IPS DF 6.9 (cell line): ENCODE measurements around the gene COG5.

Experiments used
- DNase-seq: peaks from one replicate; pipeline ENCODE4 v3.0.0-alpha.2; 2013; ENCODE audit warnings: low read depth, low spot score
- H3K27ac ChIP-seq: one replicate; pipeline ENCODE4 v1.5.1; 2013; ENCODE audit warnings: low read length, control low read depth
- H3K27me3 ChIP-seq: 2 replicates; pipeline ENCODE4 v1.6.1; 2013; ENCODE audit warnings: mild to moderate bottlenecking, low read length; ENCODE audit not compliant: control insufficient read depth, insufficient read depth
- H3K36me3 ChIP-seq: 2 replicates; pipeline ENCODE4 v1.6.1; 2013; ENCODE audit warnings: low read length; ENCODE audit not compliant: control insufficient read depth, insufficient read depth
- H3K4me1 ChIP-seq: 2 replicates; pipeline ENCODE4 v1.6.1; 2013; ENCODE audit warnings: low read length; ENCODE audit not compliant: control insufficient read depth, insufficient read depth
- H3K4me3 ChIP-seq: 2 replicates; pipeline ENCODE4 v1.5.1; 2013; ENCODE audit warnings: mild to moderate bottlenecking, low read length
- H3K9me3 ChIP-seq: 2 replicates; pipeline ENCODE4 v1.6.1; 2013; ENCODE audit warnings: low read length, inconsistent platforms; ENCODE audit not compliant: control insufficient read depth, insufficient read depth
- WGBS: extraction: QIAGEN DNeasy Blood & Tissue Kit; methylation state at CpG from one replicate; pipeline ENCODE4 v1.1.7; 2013; ENCODE audit warnings: mixed read lengths, missing lambda C conversion rate; ENCODE audit not compliant: insufficient read length, insufficient coverage; 5-methylcytosine and 5-hydroxymethylcytosine counted together

The COG5 gene

GRCh38 chr7:107432261-107432660 is 131.5 kb downstream of the COG5 start:
- H3K4me3 ChIP-seq: no peak overlapping the region
- no peak for DNase-seq
- no CpG with 5 or more reads among the region's 1 CpG for WGBS
- no peak overlapping the region for H3K27ac ChIP-seq
- no peaks in the 10 kb centered on the region for H3K36me3 ChIP-seq
- no peaks in the 10 kb centered on the region for H3K4me1 ChIP-seq
- no peaks in the 10 kb centered on the region for H3K9me3 ChIP-seq
- no peaks in the 10 kb centered on the region for H3K27me3 ChIP-seq

DNA sequence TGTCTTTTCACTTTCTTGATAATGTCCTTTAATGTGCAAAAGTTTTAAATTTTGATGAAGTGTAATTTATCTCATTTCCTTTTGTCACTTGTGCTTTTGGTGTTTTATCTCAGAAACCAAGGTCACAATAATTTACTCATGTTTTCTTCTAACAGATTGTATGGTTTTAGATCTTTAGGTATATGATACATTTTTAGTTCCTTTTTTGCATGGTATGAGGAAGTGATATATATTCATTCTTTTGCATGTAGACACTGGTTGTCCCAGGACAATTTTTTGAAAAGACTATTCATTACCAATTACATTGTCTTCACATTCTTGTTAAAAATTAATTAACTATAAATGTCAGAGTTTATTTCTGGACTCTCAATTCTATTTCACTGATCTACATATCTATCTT is 133.7 kb downstream of the COG5 start:
- no peak for DNase-seq
- Histone ChIP-seq H3K36me3 (no peaks in the 10 kb centered on the region), H3K4me1 (no peaks in the 10 kb centered on the region)

DNA sequence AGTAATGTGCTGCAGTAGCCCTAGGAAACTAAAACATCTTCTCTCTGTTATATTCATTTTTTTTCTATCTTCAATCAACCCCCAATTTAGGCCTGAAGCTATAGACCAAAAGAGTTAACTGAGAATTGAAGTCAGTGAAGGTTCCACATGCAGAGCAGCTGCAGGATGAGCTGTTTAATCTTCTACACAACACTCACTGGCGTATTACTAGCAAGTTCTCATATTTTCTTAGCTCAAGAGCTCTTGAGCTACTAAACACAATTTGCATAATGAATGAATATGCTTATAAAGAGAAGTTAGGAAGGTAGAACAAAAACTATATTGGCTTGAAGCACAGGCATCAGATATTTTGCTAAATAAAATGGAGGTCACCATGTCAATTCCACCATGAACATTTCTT is 135.1 kb downstream of the COG5 start:
- H3K27me3 ChIP-seq: no peaks in the 10 kb centered on the region
- no CpG with 5 or more reads among the region's 1 CpG for WGBS

More for the DNA sequence above, 133.7 kb downstream of the COG5 start:
- H3K4me3 ChIP-seq: no peak overlapping the region
- H3K9me3 ChIP-seq: no peaks in the 10 kb centered on the region
- no peak overlapping the region for H3K27ac ChIP-seq
- no peaks in the 10 kb centered on the region for H3K27me3 ChIP-seq

GRCh38 chr7:107427462-107427861 is 136.3 kb downstream of the COG5 start:
- no peaks in the 10 kb centered on the region for H3K4me1 ChIP-seq
- WGBS: no CpG with 5 or more reads among the region's 5 CpGs
- no peak overlapping the region for H3K27ac ChIP-seq
- no peaks in the 10 kb centered on the region for H3K27me3 ChIP-seq
- no peaks in the 10 kb centered on the region for H3K36me3 ChIP-seq
- H3K9me3 ChIP-seq: no peaks in the 10 kb centered on the region
- no peak overlapping the region for H3K4me3 ChIP-seq
- no peak for DNase-seq

More for the DNA sequence above, 135.1 kb downstream of the COG5 start:
- Histone ChIP-seq H3K36me3 (no peaks in the 10 kb centered on the region), H3K4me3 (no peak overlapping the region), H3K4me1 (no peaks in the 10 kb centered on the region), H3K9me3 (no peaks in the 10 kb centered on the region), H3K27ac (no peak overlapping the region)
- DNase-seq: no peak

DNA sequence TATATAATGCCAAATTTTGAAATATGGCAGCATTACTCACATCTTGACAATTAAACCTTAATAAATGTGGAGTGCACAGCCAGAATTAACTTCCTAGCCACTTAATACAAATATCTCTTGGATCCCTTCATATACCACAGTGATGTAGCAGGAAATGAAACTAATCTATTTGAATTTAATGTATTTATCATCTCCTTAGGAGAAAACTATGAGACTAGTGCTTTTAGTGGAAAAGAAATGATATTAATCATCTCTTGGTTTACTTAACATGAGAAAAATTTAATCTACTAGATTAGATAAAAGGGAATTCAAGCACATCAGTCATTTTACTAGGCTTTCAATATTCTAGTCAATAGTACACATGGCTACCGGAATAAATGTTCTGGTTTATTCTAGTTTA is 149.5 kb downstream of the COG5 start:
- WGBS: no CpG with 5 or more reads among the region's 1 CpG
- Histone ChIP-seq H3K4me3 (no peak overlapping the region), H3K27me3 (no peaks in the 10 kb centered on the region), H3K9me3 (no peaks in the 10 kb centered on the region), H3K4me1 (no peaks in the 10 kb centered on the region), H3K27ac (no peak overlapping the region), H3K36me3 (no peaks in the 10 kb centered on the region)
- no peak for DNase-seq

DNA sequence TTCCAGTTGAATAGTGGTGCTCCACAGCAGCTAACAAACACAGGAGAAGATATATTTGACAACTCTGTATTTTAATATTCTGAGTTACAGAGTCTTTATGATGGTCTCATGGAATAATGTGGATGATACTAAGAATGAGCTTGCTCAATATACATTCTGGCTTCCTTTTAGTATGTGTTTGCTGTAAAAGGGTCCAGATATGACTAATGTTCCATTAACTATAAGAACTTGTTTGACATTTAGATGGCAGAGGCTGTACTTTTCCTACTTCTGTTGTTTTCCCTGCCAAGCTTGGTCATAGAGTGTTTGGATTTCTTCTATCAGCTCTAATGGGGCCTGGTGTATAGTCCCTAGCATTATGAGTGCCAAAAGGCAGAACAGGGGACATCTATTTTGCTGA is 155.4 kb downstream of the COG5 start:
- H3K27ac ChIP-seq: no peak overlapping the region
- no peaks in the 10 kb centered on the region for H3K9me3 ChIP-seq
- H3K4me1 ChIP-seq: no peaks in the 10 kb centered on the region
- no peaks in the 10 kb centered on the region for H3K36me3 ChIP-seq
- DNase-seq: no peak
- no peaks in the 10 kb centered on the region for H3K27me3 ChIP-seq
- H3K4me3 ChIP-seq: no peak overlapping the region

DNA sequence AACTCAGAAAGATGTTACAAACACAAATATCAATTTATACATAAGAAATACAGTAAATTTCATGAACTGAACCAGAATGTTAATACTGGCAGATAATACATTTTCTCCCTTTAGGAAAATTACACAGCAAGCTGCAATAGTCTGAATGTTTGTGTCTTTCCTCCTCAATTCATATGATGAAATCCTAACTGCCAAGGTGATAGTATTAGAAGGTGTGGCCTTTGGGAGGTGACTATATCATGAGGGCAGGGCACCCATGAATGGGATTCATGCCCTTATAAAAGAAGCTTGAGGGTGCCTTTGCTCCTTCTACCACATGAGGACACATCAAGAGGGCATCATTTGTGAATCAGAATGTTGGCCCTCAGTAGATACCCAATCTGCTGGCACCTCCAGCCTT is 158.2 kb downstream of the COG5 start:
- no peaks in the 10 kb centered on the region for H3K4me1 ChIP-seq
- no peak overlapping the region for H3K4me3 ChIP-seq
- H3K27ac ChIP-seq: no peak overlapping the region
- DNase-seq: no peak
- H3K36me3 ChIP-seq: no peaks in the 10 kb centered on the region
- H3K9me3 ChIP-seq: no peaks in the 10 kb centered on the region
- H3K27me3 ChIP-seq: no peaks in the 10 kb centered on the region

GRCh38 chr7:107404740-107405537 is 158.8 kb downstream of the COG5 start:
- Histone ChIP-seq H3K4me3 (no peak overlapping the region), H3K4me1 (no peaks in the 10 kb centered on the region), H3K36me3 (no peaks in the 10 kb centered on the region), H3K9me3 (no peaks in the 10 kb centered on the region), H3K27me3 (no peaks in the 10 kb centered on the region), H3K27ac (no peak overlapping the region)
- 100% methylated on average over 1 of the region's 4 CpGs for WGBS
- no peak for DNase-seq

- no peak for DNase-seq
Observed at GRCh38 chr7:107398161-107398560, 165.6 kb downstream of the COG5 start.

DNA sequence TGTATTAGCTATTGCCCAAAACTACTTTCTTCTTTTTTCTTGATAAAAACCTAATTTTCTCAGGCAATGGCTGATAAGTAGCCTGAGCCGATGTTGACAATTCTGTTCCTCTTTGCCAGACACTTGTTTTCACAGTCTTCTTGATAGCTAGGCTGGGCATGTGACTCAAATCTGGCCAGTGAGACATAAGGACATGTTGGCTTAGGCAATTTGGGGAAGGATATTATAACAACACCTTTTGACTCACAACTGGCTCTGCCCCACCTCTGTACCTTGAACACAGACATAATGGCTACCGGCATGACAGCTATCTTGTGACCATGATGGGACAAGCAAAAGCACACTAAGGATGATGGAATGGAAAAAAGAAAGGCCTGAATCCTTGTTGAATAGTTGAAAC is 166.7 kb downstream of the COG5 start:
- no peak for DNase-seq
- no CpG with 5 or more reads among the region's 2 CpGs for WGBS

More at GRCh38 chr7:107398161-107398560, 165.6 kb downstream of the COG5 start:
- no CpG with 5 or more reads among the region's 9 CpGs for WGBS
- H3K9me3 ChIP-seq: no peaks in the 10 kb centered on the region
- no peaks in the 10 kb centered on the region for H3K4me1 ChIP-seq
- no peaks in the 10 kb centered on the region for H3K27me3 ChIP-seq
- H3K36me3 ChIP-seq: no peaks in the 10 kb centered on the region
- no peak overlapping the region for H3K27ac ChIP-seq
- H3K4me3 ChIP-seq: no peak overlapping the region

GRCh38 chr7:107396081-107396480 is 167.6 kb downstream of the COG5 start:
- no CpG with 5 or more reads among the region's 1 CpG for WGBS
- peaks cover under 1% of the 10 kb centered on the region; the same call in 1 of the 2 replicates for H3K4me1 ChIP-seq
- no peaks in the 10 kb centered on the region for H3K27me3 ChIP-seq
- H3K4me3 ChIP-seq: no peak overlapping the region
- no peak overlapping the region for H3K27ac ChIP-seq
- no peak for DNase-seq
- H3K9me3 ChIP-seq: no peaks in the 10 kb centered on the region
- H3K36me3 ChIP-seq: no peaks in the 10 kb centered on the region

More for the DNA sequence above, 166.7 kb downstream of the COG5 start:
- Histone ChIP-seq H3K4me1 (no peaks in the 10 kb centered on the region), H3K36me3 (no peaks in the 10 kb centered on the region), H3K9me3 (no peaks in the 10 kb centered on the region), H3K4me3 (no peak overlapping the region), H3K27ac (no peak overlapping the region), H3K27me3 (no peaks in the 10 kb centered on the region)
